Coronary artery (tissue), 2 donors: Measurements from ENCODE around the gene PWWP2B.

ENCODE experiments used
- DNase-seq: peaks from one replicate; pipeline ENCODE4 v3.0.0-alpha.2; 2017; ENCODE audit warnings: low spot score
- H3K27ac ChIP-seq, 2 donors: fragments of 200-600 bp; sonication (generic); one replicate each; pipeline ENCODE4 v1.5.1; 2016 to 2019
- H3K4me3 ChIP-seq: fragments of 200-600 bp; sonication (generic); 2 replicates; pipeline ENCODE4 v1.5.1; 2016; ENCODE audit warnings: mild to moderate bottlenecking, moderate library complexity
- TF ChIP-seq, protein P1 (sequence below): fragments of 200-600 bp; sonication (generic); IDR thresholded peaks from one replicate; pipeline ENCODE4 v1.5.1; 2019; ENCODE audit warnings: antibody characterized with exemption

Gene PWWP2B

DNA sequence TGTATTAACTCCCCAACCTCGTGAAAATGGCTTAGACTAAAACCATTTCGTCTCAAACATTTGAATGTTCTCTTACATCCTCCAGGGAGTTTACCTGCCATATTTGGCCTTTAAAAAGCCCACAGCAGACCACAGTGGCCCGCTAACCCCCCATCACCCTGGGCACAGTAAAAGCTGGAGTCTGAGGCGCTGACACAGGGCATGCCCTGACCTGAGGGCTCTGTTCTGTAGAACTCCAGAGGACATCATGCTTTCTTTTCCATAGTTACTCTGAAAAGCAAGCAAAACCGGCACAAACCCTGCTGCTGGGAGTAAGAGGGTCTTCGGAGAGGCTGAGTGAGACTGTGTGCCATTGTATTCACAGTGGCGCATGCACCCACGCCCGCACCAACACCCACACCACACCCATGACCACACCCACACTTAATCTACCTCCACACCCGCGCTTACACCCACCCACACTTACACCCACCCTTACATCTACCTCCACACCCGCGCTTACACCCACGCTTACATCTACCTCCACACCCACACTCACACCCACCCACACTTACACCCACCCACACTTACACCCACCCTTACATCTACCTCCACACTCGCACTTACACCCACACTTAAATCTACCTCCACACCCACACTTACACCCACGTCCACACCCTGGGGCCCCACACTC is 32.9 kb upstream of the PWWP2B start:
- no peak overlapping the region for H3K27ac ChIP-seq
- no peak for DNase-seq
- TF ChIP-seq, protein P1, sequence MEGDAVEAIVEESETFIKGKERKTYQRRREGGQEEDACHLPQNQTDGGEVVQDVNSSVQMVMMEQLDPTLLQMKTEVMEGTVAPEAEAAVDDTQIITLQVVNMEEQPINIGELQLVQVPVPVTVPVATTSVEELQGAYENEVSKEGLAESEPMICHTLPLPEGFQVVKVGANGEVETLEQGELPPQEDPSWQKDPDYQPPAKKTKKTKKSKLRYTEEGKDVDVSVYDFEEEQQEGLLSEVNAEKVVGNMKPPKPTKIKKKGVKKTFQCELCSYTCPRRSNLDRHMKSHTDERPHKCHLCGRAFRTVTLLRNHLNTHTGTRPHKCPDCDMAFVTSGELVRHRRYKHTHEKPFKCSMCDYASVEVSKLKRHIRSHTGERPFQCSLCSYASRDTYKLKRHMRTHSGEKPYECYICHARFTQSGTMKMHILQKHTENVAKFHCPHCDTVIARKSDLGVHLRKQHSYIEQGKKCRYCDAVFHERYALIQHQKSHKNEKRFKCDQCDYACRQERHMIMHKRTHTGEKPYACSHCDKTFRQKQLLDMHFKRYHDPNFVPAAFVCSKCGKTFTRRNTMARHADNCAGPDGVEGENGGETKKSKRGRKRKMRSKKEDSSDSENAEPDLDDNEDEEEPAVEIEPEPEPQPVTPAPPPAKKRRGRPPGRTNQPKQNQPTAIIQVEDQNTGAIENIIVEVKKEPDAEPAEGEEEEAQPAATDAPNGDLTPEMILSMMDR, result no peak

DNA sequence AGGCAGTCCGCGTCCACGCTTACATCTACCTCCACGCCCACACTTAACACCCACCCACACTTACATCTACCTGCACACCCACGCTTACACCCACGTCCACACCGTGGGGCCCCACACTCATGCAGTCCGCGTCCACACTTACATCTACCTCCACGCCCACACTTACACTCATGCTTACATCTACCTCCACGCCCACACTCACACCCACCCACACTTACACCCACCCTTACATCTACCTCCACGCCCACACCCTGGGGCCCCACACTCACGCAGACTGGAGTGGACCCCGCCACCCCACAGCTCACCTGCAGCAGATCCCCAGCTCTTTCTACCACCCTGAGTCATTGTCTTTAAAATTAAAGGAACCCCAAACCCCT is 32.4 kb upstream of the PWWP2B start:
- DNase-seq, result no peak
- TF ChIP-seq, protein P1, result no peak
- Histone ChIP-seq H3K27ac (no peak overlapping the region), H3K4me3 (no peak overlapping the region)

More for the DNA sequence above, 32.9 kb upstream of the PWWP2B start:
- H3K4me3 ChIP-seq, result no peak overlapping the region

DNA sequence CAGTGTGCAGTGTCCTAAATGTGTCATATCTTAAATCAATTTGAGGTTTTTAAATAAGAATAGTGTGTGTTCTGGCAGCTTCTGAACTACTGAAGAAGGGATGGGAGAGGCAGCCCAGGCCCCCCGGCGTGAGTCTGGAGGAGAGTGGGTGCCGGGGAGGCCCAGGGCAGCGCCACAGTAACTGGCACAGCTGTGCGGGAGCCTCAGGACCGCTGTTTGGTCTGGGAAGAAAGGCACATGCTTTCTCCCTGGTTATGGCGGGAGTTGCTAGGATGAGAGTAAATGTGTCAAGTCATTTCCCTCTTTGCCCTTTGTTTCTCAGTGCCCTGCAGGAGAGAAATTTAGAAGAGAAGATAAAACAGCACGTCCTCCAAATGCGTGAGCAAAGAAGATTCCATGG is 31.9 kb upstream of the PWWP2B start:
- DNase-seq, result no peak

DNA sequence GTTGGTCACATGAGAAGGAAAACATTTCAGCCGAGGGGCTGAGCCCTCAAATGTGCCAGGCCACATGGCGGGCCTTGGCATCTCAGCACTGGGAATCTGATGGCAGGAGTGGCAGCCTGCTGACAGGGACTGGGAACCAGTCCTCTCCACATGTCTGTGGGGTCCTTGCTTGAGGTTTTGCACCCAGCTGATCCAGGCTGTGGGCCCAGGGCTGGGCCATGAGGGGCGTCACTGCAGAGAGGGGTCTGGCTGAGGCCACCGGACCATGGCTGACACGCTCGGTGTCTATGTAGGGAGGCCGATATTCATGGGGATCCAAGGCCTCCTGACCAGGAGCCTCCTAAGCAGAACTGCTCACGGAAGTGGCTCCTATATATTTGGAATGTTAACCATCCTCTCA is 31.0 kb upstream of the PWWP2B start:
- DNase-seq, result peak; percentile 26
- Histone ChIP-seq H3K27ac (no peak overlapping the region), H3K4me3 (no peak overlapping the region)
- TF ChIP-seq, protein P1, result no peak

More for the DNA sequence above, 31.9 kb upstream of the PWWP2B start:
- H3K4me3 ChIP-seq, result no peak overlapping the region
- TF ChIP-seq, protein P1, result no peak
- no peak overlapping the region for H3K27ac ChIP-seq

DNA sequence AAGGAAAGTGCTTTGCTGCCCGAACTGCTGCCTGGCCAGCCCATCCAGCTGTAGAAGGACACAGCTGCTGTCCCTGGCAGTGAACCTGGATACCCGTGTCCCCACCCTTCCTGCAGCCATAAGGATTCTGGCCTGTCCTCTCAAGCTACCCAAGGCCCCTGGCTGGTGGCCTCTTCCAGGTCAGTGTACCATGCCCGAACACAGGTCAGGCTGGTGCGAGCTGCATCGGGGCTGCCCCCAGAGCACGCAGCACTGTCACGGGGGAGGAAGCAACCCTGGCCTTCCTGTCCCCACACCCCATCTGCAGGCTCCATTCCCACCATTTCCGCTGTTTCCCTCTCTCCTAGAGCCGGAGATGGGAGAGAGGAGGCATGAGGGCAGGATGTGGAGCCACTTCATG is 30.5 kb upstream of the PWWP2B start:
- TF ChIP-seq, protein P1, result no peak
- DNase-seq, result peak; percentile 62
- H3K4me3 ChIP-seq, result no peak overlapping the region
- H3K27ac ChIP-seq, result no peak overlapping the region

DNA sequence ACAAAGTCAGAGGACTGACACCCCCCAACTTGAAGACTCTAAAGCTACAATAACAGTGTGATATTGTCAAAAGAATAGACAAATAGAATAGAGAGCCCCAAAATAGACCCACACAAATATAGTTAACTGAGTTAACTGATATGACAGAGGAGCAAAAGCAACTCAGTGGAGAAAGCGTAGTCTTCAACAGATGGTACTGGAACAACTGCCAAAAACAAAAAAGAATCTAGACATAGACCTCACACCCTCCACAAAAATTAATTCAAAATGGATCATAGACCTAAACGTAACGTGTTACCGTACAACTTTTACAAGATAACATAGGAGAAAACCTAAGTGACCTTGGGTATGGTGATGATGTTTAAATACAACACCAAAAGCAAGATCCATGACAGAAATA is 28.6 kb upstream of the PWWP2B start:
- H3K27ac ChIP-seq, result no peak overlapping the region
- TF ChIP-seq, protein P1, result no peak
- no peak overlapping the region for H3K4me3 ChIP-seq
- no peak for DNase-seq

DNA sequence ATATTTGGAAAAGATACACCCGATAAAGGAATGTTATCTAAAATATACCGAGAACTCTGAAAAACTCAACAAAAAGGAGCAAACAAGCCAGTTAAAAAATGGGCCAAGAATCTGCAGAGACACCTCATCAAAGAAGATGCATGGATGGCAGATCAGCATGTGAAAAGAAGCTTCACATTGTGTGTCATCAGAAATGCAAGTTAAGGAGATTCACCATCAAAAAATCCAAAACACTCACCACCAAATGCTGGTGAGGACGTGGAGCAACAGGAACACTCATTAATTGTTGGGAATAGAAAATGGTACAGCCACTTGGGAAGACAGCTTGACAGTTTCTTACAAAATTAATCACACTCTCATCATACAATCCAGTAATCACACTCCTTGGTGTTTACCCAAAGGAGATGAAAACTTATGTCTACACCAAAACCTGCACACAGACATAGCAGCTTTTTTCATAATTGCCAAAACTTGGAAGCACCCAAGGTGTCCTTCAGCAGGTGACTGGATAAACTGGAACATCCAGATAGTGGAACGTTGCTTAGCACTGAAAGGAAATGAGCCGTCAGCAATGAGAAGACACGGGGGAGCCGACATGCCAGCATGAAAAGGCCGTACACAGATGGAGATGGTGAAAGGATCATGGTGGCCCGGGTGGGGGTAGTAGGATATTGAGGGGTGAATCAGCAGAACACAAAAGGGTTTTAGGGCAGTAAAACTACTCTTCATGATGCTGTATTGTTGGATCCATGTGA is 27.9 kb upstream of the PWWP2B start:
- Histone ChIP-seq H3K4me3 (no peak overlapping the region), H3K27ac (no peak overlapping the region)
- TF ChIP-seq, protein P1, result no peak
- no peak for DNase-seq
